Small intestine (tissue), 7 donors: ENCODE results near the gene TRMU. TPM values are rescaled to one million over a fixed set of nuclear protein-coding genes. Genes with fewer than 3 reads are reported as not detected.

ENCODE experiments used
- DNase-seq, 2 donors: peaks; one replicate each; pipeline versions ENCODE4 v3.0.0 to v3.0.0-alpha.2; 2013
- FAIRE-seq: peaks from 2 replicates; lab custom pipeline; 2012; peaks lifted over from hg19 to GRCh38; lab: Jason Lieb, UNC
- H3K27ac ChIP-seq, 3 donors: one replicate each; pipeline ENCODE4 v1.5.1; 2013; ENCODE audit warnings: low read length in 2 of 3, mild to moderate bottlenecking in 2 of 3, control low read depth in 1 of 3, inconsistent platforms in 1 of 3, low read depth in 1 of 3, moderate library complexity in 1 of 3
- H3K27me3 ChIP-seq, 3 donors: one replicate each; pipeline ENCODE4 v1.6.1; 2013; ENCODE audit warnings: low read length in 3 of 3, inconsistent platforms in 1 of 3; ENCODE audit not compliant: control insufficient read depth in 3 of 3, insufficient read depth in 3 of 3
- H3K36me3 ChIP-seq, 3 donors: one replicate each; pipeline ENCODE4 v1.6.1; 2013; ENCODE audit warnings: low read length in 3 of 3, inconsistent platforms in 1 of 3, low read depth in 1 of 3, mild to moderate bottlenecking in 1 of 3, moderate library complexity in 1 of 3; ENCODE audit not compliant: control insufficient read depth in 3 of 3, insufficient read depth in 2 of 3
- H3K4me1 ChIP-seq, 3 donors: one replicate each; pipeline ENCODE4 v1.6.1; 2013; ENCODE audit warnings: low read length in 2 of 3, inconsistent platforms in 1 of 3, low read depth in 1 of 3, mild to moderate bottlenecking in 1 of 3, moderate library complexity in 1 of 3; ENCODE audit not compliant: control insufficient read depth in 3 of 3, insufficient read depth in 2 of 3
- H3K4me3 ChIP-seq, 3 donors: one replicate each; pipeline ENCODE4 v1.5.1; 2013; ENCODE audit warnings: low read length in 3 of 3, control low read depth in 1 of 3, inconsistent platforms in 1 of 3, low read depth in 1 of 3, mild to moderate bottlenecking in 1 of 3, moderate library complexity in 1 of 3
- H3K9me3 ChIP-seq, 2 donors: one replicate each; pipeline ENCODE4 v1.6.1; 2013; ENCODE audit warnings: low read depth in 1 of 2, low read length in 1 of 2; ENCODE audit not compliant: control insufficient read depth in 2 of 2, insufficient read depth in 1 of 2
- WGBS, 3 donors: extraction: QIAGEN DNeasy Blood & Tissue Kit; methylation state at CpG; one replicate each; pipeline ENCODE4 v1.1.7; 2013; 5-methylcytosine and 5-hydroxymethylcytosine counted together
- polyA plus RNA-seq, 4 donors: library from polyadenylated mRNA; stranded (reverse) in 3 of 4; unstranded in 1 of 4; fragments of 200-250 nt in 3 of 4; fragments of 120-200 nt in 1 of 4; gene quantifications; one replicate each; pipeline versions ENCODE4 v1.2.1 to v1.2.3, GENCODE V29; 2013
- donor health status: healthy with polysubstance abuse.
- donor health status: control.
- donor health status: control.
- donor health status: Bipolar disorder and iron deficiency.
- donor health status: healthy.

TRMU gene
- polyA plus RNA-seq, 4 donors = 17.0 to 38.6 (median 34.3) TPM

DNA sequence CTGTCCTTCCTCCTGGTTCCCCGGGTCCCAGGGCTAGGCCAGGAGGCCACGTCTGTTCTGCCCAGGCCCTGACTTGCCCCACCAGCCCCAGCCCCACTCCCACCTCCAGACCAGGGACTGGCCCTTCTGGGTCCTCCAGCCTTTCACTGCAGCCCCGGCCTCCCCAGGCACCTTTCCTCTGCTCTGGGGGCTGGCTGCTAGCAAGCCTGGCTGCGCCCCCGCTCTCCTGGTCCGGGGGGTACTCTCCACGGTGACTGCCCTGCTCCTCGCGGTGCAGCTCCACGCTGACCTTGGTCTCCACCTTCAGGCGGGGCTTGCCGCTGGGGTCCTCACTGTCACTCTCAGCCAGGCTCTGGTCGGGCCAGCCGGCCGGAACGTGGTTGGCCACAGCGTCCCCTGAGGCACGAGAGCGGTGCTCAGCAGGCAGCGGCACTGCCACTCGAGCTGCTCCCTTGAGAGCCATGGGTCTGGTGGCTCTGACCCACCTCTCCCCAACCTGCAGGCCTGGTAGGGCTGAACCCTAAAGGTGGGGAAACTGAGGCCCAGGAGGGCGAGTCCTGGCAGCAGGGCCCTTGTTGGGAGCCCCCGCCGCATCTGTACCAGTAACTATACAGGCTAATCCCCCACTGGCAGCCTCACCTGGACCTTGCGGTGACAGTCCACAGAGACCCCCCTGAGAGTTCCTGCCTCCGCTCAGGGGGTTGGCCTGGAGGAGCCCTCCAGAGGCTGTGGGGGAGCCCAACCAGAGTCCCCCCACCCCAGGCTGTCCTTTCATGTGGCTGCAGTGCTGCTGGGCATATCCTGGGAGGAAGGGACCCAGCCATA lies 29.0 kb downstream of the TRMU start:
- FAIRE-seq (no peak), DNase-seq (no peak)
- peaks cover 0 to 10% of the 10 kb centered on the region in 2 donors for H3K9me3 ChIP-seq
- WGBS, 3 donors = 84 to 88% (median 86%) methylated on average over 26 of the region's 26 CpGs
- no peak overlapping the region for H3K27ac ChIP-seq
- H3K4me3 ChIP-seq = no peak overlapping the region
- H3K27me3 ChIP-seq = no peaks in the 10 kb centered on the region
- H3K36me3 ChIP-seq = peaks cover 0 to 46% (median 0%) of the 10 kb centered on the region in 3 donors
- peaks cover 0 to 14% (median 6%) of the 10 kb centered on the region in 3 donors for H3K4me1 ChIP-seq

DNA sequence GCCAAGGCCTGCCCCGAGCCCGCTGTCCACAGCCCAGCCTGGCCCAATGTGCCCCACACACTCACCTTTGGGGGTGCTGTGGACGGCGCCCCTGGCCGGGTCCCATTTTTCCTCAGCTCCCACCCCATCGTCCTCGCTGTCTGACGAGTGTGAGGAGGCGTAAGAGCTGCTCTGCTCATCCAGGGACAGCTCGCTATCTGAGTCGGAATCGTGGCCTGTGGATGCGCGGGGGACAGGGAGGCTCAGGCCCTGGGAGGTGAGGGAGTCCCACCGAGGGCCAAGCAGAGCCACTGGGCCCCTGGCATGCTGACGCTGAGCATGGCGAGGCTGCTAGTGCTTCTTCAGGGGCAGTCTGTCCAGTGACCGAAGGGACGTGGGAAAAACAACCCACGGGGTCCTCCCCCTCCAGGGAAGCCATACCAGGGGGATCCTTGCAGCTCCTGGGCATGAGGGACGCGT lies 29.7 kb downstream of the TRMU start:
- FAIRE-seq (no peak), DNase-seq (no peak)
- WGBS, 3 donors = 88 to 93% (median 92%) methylated on average over 22 of the region's 22 CpGs
- H3K36me3 ChIP-seq = peaks cover 0 to 43% (median 0%) of the 10 kb centered on the region in 3 donors
- no peak overlapping the region for H3K4me3 ChIP-seq
- H3K9me3 ChIP-seq = peaks cover 0 to 5% of the 10 kb centered on the region in 2 donors
- peaks cover 0 to 19% (median 6%) of the 10 kb centered on the region in 3 donors for H3K4me1 ChIP-seq
- no peaks in the 10 kb centered on the region for H3K27me3 ChIP-seq
- no peak overlapping the region for H3K27ac ChIP-seq

DNA sequence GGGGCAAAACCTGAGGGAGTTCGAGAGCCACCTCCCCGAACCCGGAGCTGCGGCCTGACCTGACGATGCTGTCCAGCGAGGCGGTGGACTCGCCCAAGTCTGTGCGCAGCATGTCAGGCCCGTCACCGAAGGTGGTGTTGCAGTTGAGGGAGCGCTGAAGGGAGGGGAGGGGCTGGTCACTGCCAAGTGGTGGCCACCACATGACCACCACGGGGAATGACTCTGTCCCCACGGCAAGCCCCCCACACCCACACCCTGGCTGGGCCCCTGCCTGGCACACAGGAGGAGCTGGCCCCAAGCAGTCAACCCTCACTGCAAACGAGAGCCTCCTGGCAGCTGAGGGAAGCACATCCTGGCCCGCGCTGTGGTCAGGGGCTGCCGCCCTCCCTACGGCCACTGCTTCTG lies 30.8 kb downstream of the TRMU start:
- Histone ChIP-seq H3K27ac (no peak overlapping the region), H3K4me3 (no peak overlapping the region), H3K4me1 (peaks cover 0 to 30% (median 9%) of the 10 kb centered on the region in 3 donors), H3K9me3 (no peaks in the 10 kb centered on the region), H3K27me3 (no peaks in the 10 kb centered on the region), H3K36me3 (peaks cover 0 to 40% (median 0%) of the 10 kb centered on the region in 3 donors)
- 66 to 87% (median 84%) methylated on average over 14 to 19 of the region's 19 CpGs for WGBS, 3 donors
- no peak for DNase-seq
- FAIRE-seq = no peak

DNA sequence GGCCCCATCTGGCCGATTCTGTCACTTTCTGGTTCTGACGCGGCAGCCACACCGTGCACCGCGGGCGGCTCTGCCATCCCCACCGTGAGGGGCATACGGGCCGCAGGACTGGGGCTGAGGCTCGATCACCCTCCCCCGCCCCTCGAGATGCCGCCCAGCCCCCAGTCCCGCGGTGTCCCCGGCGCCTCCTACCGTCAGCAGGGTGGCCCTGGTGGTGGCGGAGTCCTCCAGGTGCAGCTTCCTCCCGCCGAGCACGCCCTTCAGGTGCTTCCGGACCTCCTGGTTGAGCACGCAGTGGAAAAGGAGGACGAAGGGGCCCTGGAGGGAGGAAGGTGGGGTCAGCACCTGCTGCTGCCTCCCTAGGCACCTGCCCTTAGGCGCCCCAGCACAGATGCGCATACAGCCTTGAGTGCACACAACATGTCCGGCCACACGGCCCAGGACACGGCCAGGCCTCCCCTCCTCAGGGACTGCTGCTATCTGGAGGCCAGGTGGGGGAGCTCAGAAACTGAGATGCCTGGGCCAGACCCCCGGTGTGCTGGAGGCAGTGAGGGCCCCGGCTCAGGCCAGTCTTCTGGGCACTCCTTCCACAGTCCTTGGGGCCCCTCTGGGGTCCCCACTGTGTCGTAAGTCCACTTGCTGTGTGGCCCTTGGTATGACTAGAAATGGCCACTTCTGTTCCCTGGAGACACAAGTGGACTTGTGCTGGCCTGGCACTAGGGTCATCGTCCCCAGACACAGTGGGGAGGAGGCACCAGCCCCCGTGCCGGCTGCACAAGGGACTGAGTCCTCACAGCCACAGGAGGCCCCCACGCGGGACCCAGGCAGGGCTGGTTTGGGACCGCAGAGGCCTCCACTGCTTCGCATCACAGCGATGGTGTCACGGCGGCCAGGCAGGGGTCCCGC lies 31.5 kb downstream of the TRMU start:
- peaks cover 0 to 40% (median 0%) of the 10 kb centered on the region in 3 donors for H3K36me3 ChIP-seq
- FAIRE-seq (no peak), DNase-seq (peak in 1 of 2 donors; percentile 24)
- H3K27ac ChIP-seq = no peak overlapping the region
- no peaks in the 10 kb centered on the region for H3K9me3 ChIP-seq
- no peak overlapping the region for H3K4me3 ChIP-seq
- H3K4me1 ChIP-seq = peaks cover 0 to 27% (median 5%) of the 10 kb centered on the region in 3 donors
- no peaks in the 10 kb centered on the region for H3K27me3 ChIP-seq
- WGBS, 3 donors = 36 to 73% (median 42%) methylated on average over 44 to 45 of the region's 45 CpGs

DNA sequence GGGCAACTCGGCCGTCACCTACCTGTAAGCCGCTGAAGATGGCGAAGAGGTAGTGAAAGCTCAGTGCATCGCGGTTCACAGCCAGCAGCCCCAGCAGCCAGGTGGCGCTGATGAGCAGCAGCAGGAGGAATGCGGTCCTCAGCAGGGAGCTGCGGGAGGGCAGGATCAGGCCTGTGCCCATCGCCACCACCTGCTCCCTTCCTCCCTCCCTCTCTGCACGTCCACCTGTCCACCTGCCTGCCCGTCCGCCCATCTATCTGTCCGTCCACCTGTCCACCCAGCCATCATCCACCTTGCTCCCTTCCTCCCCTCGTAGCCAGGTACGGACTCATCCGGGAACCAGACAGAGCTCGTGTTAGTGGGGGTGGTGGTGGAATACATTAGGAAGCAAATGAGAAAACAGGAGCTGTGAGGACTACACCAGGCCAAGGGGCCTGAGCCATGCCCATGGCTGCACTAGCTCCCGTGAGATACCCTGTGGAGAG lies 32.2 kb downstream of the TRMU start:
- Histone ChIP-seq H3K4me3 (no peak overlapping the region), H3K27ac (no peak overlapping the region), H3K9me3 (no peaks in the 10 kb centered on the region), H3K36me3 (peaks cover 0 to 40% (median 0%) of the 10 kb centered on the region in 3 donors), H3K4me1 (peaks cover 0 to 22% (median 3%) of the 10 kb centered on the region in 3 donors), H3K27me3 (no peaks in the 10 kb centered on the region)
- WGBS, 3 donors = 29 to 41% (median 35%) methylated on average over 12 to 19 of the region's 19 CpGs
- FAIRE-seq (no peak), DNase-seq (peak; percentile 74 to 83)

DNA sequence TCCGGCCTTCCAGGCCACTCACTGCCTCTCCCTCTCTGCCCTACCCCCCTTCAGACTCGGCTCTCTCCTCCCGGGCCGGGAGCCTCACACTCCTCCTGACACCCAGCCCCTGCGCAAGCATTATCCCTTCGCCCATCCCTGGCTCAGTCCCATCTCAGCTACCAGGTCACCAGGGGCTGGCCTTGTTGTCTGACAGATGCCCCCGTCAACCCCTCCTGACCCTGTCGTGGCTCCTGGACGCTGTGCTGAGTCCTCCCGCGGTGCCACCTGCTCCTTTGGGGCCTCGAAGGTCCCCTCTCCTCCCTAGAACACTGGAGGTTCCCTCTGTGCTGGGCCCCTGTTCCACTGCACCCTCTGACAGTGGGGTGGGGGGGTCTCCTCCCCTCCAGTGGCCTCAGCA lies 32.9 kb downstream of the TRMU start:
- WGBS, 3 donors = 81 to 87% (median 85%) methylated on average over 12 of the region's 12 CpGs
- FAIRE-seq = no peak

DNA sequence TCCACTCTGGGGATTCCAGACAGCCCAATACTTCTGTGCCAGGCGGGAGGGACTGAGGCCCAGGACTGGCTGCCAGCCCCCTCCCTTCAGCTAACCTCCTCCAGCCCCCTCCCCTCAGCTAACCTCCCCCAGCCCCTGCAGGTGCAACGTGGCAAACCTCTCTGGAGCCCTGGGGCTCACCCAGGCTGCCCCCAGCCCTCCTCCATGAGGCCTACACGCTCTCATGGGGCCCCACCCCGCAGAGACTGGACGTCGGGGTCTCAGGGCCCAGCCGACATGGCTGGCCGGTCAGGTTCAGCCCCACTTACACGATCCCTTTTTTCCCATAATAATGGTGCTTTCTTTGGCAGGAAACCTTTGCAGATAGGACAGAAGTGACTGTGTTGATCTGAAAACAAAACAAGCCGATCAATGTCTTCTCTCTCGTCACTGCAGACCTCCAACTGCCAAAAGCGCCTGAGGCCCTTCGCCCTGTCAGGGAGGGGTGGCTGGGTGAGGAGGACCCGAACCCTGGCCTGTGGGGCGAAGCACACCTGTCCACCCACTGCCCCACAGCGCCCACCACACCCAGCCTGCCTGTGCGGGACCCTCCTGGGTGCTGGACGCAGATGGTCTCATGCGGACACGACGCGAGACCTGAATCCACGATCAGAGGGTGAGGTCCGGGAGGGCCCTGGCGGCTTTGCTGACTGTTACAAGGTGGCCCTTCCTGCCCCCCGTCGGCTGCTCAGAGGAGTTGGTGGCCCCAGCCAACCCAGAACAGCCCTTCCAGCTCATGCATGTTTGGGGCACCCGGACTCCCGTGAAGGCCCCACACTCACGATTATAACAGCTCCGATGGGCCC lies 33.6 kb downstream of the TRMU start:
- FAIRE-seq (no peak), DNase-seq (no peak)
- Histone ChIP-seq H3K9me3 (no peaks in the 10 kb centered on the region), H3K27ac (no peak overlapping the region), H3K27me3 (no peaks in the 10 kb centered on the region), H3K4me3 (no peak overlapping the region), H3K4me1 (peaks cover 3 to 17% (median 3%) of the 10 kb centered on the region in 3 donors), H3K36me3 (peaks cover 0 to 31% (median 0%) of the 10 kb centered on the region in 3 donors)
- 91 to 92% (median 91%) methylated on average over 31 of the region's 31 CpGs for WGBS, 3 donors

More for the DNA sequence above, 32.9 kb downstream of the TRMU start:
- H3K27ac ChIP-seq = no peak overlapping the region
- no peaks in the 10 kb centered on the region for H3K27me3 ChIP-seq
- peaks cover 0 to 36% (median 0%) of the 10 kb centered on the region in 3 donors for H3K36me3 ChIP-seq
- no peaks in the 10 kb centered on the region for H3K9me3 ChIP-seq
- H3K4me3 ChIP-seq = no peak overlapping the region
- peaks cover 0 to 17% (median 3%) of the 10 kb centered on the region in 3 donors for H3K4me1 ChIP-seq
- DNase-seq = no peak
